CD14-positive monocyte (primary cell): ENCODE measurements around the gene IMMP2L. TPM values are rescaled to one million over a fixed set of nuclear protein-coding genes. Genes with fewer than 3 reads are reported as not detected.

Experiments used
- DNase-seq, 3 donors: peaks; one replicate each; pipeline ENCODE4 v3.0.0-alpha.2; 2011 to 2022
- H2AFZ ChIP-seq: 2 replicates; pipeline ENCODE4 v1.6.0; 2012; ENCODE audit warnings: mild to moderate bottlenecking, low read depth, low read length, inconsistent platforms; ENCODE audit not compliant: insufficient read depth, poor library complexity, severe bottlenecking
- H3K27ac ChIP-seq, 2 donors: 1 replicate in 1 of 2; 2 replicates in 1 of 2; pipeline ENCODE4 v1.5.1; 2012 to 2013; ENCODE audit warnings: low read length in 2 of 2, control low read depth in 1 of 2, inconsistent platforms in 1 of 2, low read depth in 1 of 2, mild to moderate bottlenecking in 1 of 2
- H3K27me3 ChIP-seq, 2 donors: one replicate each; pipeline versions ENCODE4 v1.6.0 to v1.6.1; 2011 to 2013; ENCODE audit warnings: low read length in 2 of 2; ENCODE audit not compliant: control insufficient read depth in 2 of 2, insufficient read depth in 2 of 2
- H3K36me3 ChIP-seq, 2 donors: replicated peaks in 1 of 2; 1 replicate in 1 of 2; 2 replicates in 1 of 2; pipeline versions ENCODE4 v1.5.1 to v1.6.1; 2012 to 2013; ENCODE audit warnings: low read length in 2 of 2, control low read depth in 1 of 2, inconsistent platforms in 1 of 2, mild to moderate bottlenecking in 1 of 2; ENCODE audit not compliant: insufficient read depth in 2 of 2, control insufficient read depth in 1 of 2
- H3K4me1 ChIP-seq, 2 donors: 1 replicate in 1 of 2; 2 replicates in 1 of 2; pipeline versions ENCODE4 v1.5.1 to v1.6.1; 2012 to 2013; ENCODE audit warnings: low read length in 2 of 2, control low read depth in 1 of 2, inconsistent platforms in 1 of 2, mild to moderate bottlenecking in 1 of 2, moderate library complexity in 1 of 2; ENCODE audit not compliant: insufficient read depth in 2 of 2, control insufficient read depth in 1 of 2
- H3K4me2 ChIP-seq: replicated peaks from 2 replicates; pipeline ENCODE3; 2012; ENCODE audit warnings: low read length, moderate library complexity, mild to moderate bottlenecking; ENCODE audit not compliant: poor library complexity, severe bottlenecking; ENCODE audit errors: extremely low read depth
- H3K4me3 ChIP-seq, 3 experiments: fragments of 200-600 bp in 1 of 3; sonication (generic) in 1 of 3; replicated peaks in 1 of 3; 1 replicate in 2 of 3; 2 replicates in 1 of 3; pipeline ENCODE4 v1.5.1; 2011 to 2013; ENCODE audit warnings: low read length in 3 of 3, mild to moderate bottlenecking in 3 of 3, control low read depth in 2 of 3, low read depth in 2 of 3, inconsistent platforms in 1 of 3, moderate library complexity in 1 of 3
- H3K79me2 ChIP-seq: 2 replicates; pipeline ENCODE4 v1.6.0; 2012; ENCODE audit warnings: mild to moderate bottlenecking, control low read depth, inconsistent platforms, low read length, moderate library complexity; ENCODE audit not compliant: insufficient read depth
- H3K9ac ChIP-seq: 2 replicates; pipeline ENCODE4 v1.6.0; 2017; ENCODE audit warnings: low read length, mild to moderate bottlenecking; ENCODE audit not compliant: insufficient read depth, poor library complexity, severe bottlenecking
- H3K9me3 ChIP-seq, 2 donors: replicated peaks in 1 of 2; 1 replicate in 1 of 2; 2 replicates in 1 of 2; pipeline versions ENCODE4 v1.5.1 to v1.6.1; 2012 to 2013; ENCODE audit warnings: low read length in 2 of 2, control low read depth in 1 of 2; ENCODE audit not compliant: control insufficient read depth in 1 of 2, insufficient read depth in 1 of 2
- H4K20me1 ChIP-seq: 2 replicates; pipeline ENCODE4 v1.6.0; 2012; ENCODE audit warnings: mild to moderate bottlenecking, low read length, control low read depth, moderate library complexity; ENCODE audit not compliant: insufficient read depth
- H3K27ac Mint-ChIP-seq, 7 donors: one replicate each; pipeline ENCODE4 v1.8.0; 2020; ENCODE audit warnings: mild to moderate bottlenecking in 7 of 7, mixed read lengths in 7 of 7, moderate library complexity in 6 of 7, inconsistent platforms in 2 of 7
- H3K27me3 Mint-ChIP-seq, 3 donors: one replicate each; pipeline ENCODE4 v1.8.0; 2021 to 2022; ENCODE audit warnings: low read depth in 3 of 3, mild to moderate bottlenecking in 3 of 3, mixed read lengths in 3 of 3, moderate library complexity in 3 of 3, inconsistent platforms in 1 of 3
- H3K36me3 Mint-ChIP-seq, 2 donors: one replicate each; pipeline ENCODE4 v1.8.0; 2020; ENCODE audit warnings: mixed read lengths in 2 of 2, inconsistent platforms in 1 of 2, mild to moderate bottlenecking in 1 of 2
- H3K4me1 Mint-ChIP-seq: one replicate; pipeline ENCODE4 v1.8.0; 2020; ENCODE audit warnings: mild to moderate bottlenecking, mixed read lengths
- H3K4me3 Mint-ChIP-seq, 2 donors: one replicate each; pipeline ENCODE4 v1.8.0; 2020; ENCODE audit warnings: mild to moderate bottlenecking in 2 of 2, mixed read lengths in 2 of 2, moderate library complexity in 1 of 2
- H3K9me3 Mint-ChIP-seq, 7 donors: one replicate each; pipeline ENCODE4 v1.8.0; 2020 to 2022; ENCODE audit warnings: mixed read lengths in 7 of 7, mild to moderate bottlenecking in 6 of 7, moderate library complexity in 6 of 7, inconsistent platforms in 2 of 7
- CTCF ChIP-seq: fragments of 200-600 bp; IDR thresholded peaks from one replicate; pipeline ENCODE4 v1.8.0; 2022; ENCODE audit warnings: antibody characterized with exemption, mild to moderate bottlenecking
- WGBS: methylation state at CpG from one replicate; pipeline ENCODE4 v1.1.5; 2013; ENCODE audit warnings: missing lambda C conversion rate; ENCODE audit not compliant: insufficient coverage; 5-methylcytosine and 5-hydroxymethylcytosine counted together
- intact Hi-C, 2 donors: fragments of 100-400 bp; cut with micrococcal nuclease; formaldehyde crosslinking; loops; one replicate each; pipeline versions ENCODE4 v1.15.0 to v1.15.1; 2023
- polyA plus RNA-seq, 3 donors: library from polyadenylated mRNA; depleted of rRNA in 1 of 3; unstranded in 2 of 3; stranded (reverse) in 1 of 3; fragments of 300-500 nt in 2 of 3; fragments of >200 nt in 1 of 3; fragmentation: Illumina TruSeq in 2 of 3; gene quantifications; 1 replicate in 2 of 3; 2 replicates in 1 of 3; pipeline ENCODE4 v1.2.3, GENCODE V29; 2012 to 2021

Gene IMMP2L
- polyA plus RNA-seq, 3 donors: 1.9 to 6.4 (median 6.2) TPM

- Histone ChIP-seq H3K9me3 (peaks cover 0 to 3% of the 10 kb centered on the region in 2 donors), H4K20me1 (no peaks in the 10 kb centered on the region), H3K36me3 (no peaks in the 10 kb centered on the region), H3K4me3 (no peak overlapping the region), H3K4me2 (no peak overlapping the region), H3K27me3 (no peaks in the 10 kb centered on the region), H3K27ac (no peak overlapping the region), H3K9ac (no peak overlapping the region), H3K79me2 (no peaks in the 10 kb centered on the region), H3K4me1 (no peaks in the 10 kb centered on the region), H2AFZ (no peak overlapping the region)
- no peak for TF ChIP-seq CTCF
- intact Hi-C loops: no loop called here
- H3K4me1 Mint-ChIP-seq: no peaks in the 10 kb centered on the region
- H3K9me3 Mint-ChIP-seq: peaks cover 0 to 4% (median 3%) of the 10 kb centered on the region in 7 donors
- DNase-seq: no peak
- H3K27me3 Mint-ChIP-seq: no peaks in the 10 kb centered on the region
- H3K36me3 Mint-ChIP-seq: no peaks in the 10 kb centered on the region
- H3K4me3 Mint-ChIP-seq: no peak overlapping the region
- 83% methylated on average over 1 of the region's 1 CpG for WGBS
- no peak overlapping the region for H3K27ac Mint-ChIP-seq
Measured at GRCh38 chr7:110808361-110808760, 753.9 kb downstream of the IMMP2L start.

- Histone ChIP-seq H3K36me3 (no peaks in the 10 kb centered on the region), H3K27me3 (no peaks in the 10 kb centered on the region), H3K27ac (no peak overlapping the region), H3K4me1 (no peaks in the 10 kb centered on the region), H4K20me1 (no peaks in the 10 kb centered on the region), H3K9ac (no peak overlapping the region), H3K79me2 (no peaks in the 10 kb centered on the region), H3K4me3 (no peak overlapping the region), H3K9me3 (peaks cover 3 to 4% of the 10 kb centered on the region in 2 donors), H3K4me2 (no peak overlapping the region), H2AFZ (no peak overlapping the region)
- Mint-ChIP-seq H3K9me3 (peaks cover 0 to 6% (median 3%) of the 10 kb centered on the region in 7 donors), H3K36me3 (no peaks in the 10 kb centered on the region), H3K27me3 (no peaks in the 10 kb centered on the region), H3K27ac (no peak overlapping the region), H3K4me1 (no peaks in the 10 kb centered on the region), H3K4me3 (no peak overlapping the region)
- no peak for TF ChIP-seq CTCF
- DNase-seq: no peak
- no CpG with 5 or more reads among the region's 5 CpGs for WGBS
- intact Hi-C loops: no loop called here
Measured at GRCh38 chr7:110804501-110804900, 757.8 kb downstream of the IMMP2L start.
